CD4-positive, alpha-beta T cell treated with Interleukin-15 for 1 hour (primary cell): ENCODE measurements around the gene MACROD2.

ENCODE experiments used
- DNase-seq: peaks from one replicate; pipeline ENCODE4 v3.0.0-alpha.2; 2020

MACROD2 gene

GRCh38 chr20:15623215-15623614 is 1627.9 kb downstream of the MACROD2 start:
- no peak for DNase-seq

GRCh38 chr20:15625981-15626380 is 1630.7 kb downstream of the MACROD2 start:
- DNase-seq: no peak

GRCh38 chr20:15627089-15627488 is 1631.8 kb downstream of the MACROD2 start:
- no peak for DNase-seq

DNA sequence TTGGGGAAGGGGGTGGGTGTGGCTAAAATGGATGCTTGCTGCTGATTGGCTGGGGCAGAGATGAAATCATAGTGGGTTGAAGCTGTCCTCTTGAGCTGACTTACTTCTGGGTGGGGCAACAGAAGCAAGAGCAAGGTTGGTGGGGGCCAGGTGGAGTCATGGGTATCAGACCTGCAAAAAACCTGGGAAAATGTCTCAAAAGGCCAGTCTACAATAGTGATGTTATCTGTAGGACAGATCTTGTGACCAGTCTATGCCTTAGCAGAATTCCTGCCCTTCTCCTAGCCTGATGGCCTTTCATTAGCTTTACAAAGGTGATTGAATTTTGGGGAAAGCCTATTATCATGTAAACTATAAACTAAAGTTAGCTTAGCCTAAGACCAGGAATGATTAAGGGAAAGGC is 1632.2 kb downstream of the MACROD2 start:
- DNase-seq: no peak

GRCh38 chr20:15628851-15629353 is 1633.6 kb downstream of the MACROD2 start:
- DNase-seq: no peak

DNA sequence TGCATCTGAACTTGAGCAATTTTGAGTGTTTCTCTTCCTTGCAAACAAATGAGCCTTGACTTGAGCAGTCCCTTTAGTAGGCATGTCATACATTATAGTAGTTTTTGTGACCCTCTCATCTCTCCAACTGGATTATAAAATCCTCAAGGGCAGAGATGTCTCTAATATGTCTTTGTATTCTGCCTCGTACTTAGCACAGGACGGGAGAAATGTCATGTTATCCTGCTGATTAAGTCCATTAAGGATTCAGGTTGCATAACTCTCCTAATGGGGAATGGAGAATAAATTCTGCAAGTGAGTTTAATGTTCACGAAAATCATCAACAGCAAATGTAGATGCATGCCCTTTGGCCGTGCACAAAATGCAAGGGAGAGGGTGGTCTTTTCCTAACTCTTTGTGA is 1635.0 kb downstream of the MACROD2 start:
- DNase-seq: no peak

DNA sequence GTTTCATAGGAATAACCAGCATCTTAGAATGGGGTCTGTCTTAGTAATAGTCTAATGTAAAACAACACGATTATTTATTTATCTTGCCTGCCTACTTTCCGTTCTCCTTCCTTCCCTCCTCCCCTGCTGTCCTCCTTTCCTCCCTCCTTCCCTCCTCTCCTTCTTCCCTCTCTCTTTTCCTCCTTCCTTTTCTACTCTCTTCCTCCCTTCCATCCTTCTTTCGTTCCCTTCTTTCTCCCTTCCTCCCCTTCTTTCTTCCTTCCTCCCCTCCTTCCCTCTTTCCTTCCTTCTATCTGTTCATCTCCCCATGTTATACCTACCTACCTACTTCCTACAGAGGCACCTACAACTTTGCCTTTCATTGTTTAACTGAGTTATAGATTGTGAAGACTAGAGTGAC is 1637.4 kb downstream of the MACROD2 start:
- no peak for DNase-seq

DNA sequence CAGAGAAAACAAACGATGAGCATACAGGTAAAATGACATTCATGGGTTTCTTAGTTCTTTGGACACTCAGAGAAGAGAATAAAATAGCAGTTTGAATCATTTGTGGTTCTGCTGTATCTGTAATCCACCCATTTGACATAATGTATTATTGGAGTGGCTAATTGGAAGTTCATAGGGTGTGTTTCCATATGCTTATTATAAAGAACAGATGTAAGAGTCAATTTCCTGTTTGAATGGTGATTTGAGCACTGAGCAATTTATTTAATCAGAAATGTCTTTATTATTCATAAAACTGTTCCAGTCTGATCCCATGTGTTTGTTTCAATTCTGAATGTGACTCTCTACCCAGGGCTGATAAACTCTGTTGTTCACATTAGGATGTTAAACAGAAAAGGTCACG is 1638.8 kb downstream of the MACROD2 start:
- DNase-seq: no peak

GRCh38 chr20:15637546-15637945 is 1642.2 kb downstream of the MACROD2 start:
- DNase-seq: no peak

DNA sequence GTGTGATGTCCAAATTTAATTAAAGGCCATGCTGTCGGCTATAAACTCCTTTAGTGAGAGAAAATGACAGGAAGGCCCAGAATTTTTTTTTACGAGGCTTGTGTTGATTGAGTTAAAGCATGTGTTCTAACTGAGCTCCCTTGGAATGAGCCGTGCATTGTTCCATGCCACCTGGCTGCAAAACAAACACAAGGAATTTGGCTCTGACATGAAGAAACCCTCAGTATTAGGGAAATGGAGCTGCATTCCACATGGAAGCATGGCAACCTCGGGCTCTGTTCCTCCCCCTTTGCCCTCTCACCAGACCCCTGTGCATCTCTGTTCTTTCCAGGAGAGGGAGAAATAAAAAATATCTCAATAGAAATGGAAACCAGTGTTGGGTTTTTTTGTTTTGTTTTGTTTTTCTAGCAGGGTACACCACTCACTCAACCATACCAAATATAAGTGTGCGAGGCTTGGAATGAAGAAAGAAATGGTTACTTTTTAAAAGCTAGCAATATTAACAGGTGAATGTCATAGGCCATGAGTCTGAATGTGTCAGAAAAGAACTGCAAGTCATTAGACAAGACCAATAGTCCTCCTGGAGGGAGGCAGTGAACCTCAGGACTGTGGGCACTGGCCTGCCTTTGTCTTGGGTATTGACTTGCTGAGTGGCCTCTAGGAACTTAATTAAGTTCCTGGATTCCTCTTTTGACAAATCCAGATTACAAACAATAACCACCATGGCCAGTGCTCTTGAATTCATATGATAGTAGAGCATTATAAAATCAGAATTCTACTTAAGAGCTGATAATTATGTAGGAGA is 1642.8 kb downstream of the MACROD2 start:
- no peak for DNase-seq

GRCh38 chr20:15638816-15639215 is 1643.5 kb downstream of the MACROD2 start:
- DNase-seq: no peak

- DNase-seq: no peak
These were observed 1644.5 kb downstream of the MACROD2 start for GRCh38 chr20:15639839-15640238.

DNA sequence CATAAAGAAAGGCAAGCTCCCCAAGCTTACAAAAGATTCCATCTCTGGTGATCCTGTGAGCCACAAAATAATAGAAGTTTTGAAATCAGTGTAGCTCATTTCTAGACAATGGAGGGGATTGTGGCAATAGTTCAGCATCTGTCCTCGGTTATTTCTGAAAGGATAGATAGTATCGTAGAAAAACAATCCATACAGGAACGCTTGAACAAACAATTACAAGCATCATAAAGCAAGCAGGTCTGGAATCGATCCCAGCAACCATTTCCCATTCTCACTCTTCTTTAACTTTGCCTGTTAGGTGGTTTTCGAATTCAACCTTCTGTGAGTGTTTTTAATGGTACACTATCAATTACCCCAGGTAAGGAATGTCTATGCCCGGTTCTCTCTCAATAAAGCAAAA is 1646.8 kb downstream of the MACROD2 start:
- no peak for DNase-seq

- DNase-seq: no peak
These were observed 1647.4 kb downstream of the MACROD2 start for GRCh38 chr20:15642676-15643075.

DNA sequence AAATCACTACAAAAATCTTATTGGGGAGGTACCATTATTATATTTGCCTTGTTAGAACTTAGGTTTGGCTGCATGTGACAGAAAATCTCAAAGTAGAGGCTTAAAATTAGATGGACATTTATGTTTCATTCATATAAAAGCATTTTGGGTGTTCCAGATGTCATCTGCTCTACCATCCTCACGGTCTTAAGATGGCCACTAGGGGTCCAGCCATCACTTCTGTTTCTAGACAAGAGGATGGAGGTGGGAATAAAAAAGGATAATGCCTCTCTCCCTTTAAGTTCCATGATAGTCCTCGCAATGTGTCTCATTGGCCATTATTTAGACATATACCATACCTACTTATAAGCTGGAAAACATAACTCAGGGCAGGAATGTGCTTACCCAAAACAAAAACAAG is 1648.4 kb downstream of the MACROD2 start:
- no peak for DNase-seq

GRCh38 chr20:15645816-15646215 is 1650.5 kb downstream of the MACROD2 start:
- no peak for DNase-seq

DNA sequence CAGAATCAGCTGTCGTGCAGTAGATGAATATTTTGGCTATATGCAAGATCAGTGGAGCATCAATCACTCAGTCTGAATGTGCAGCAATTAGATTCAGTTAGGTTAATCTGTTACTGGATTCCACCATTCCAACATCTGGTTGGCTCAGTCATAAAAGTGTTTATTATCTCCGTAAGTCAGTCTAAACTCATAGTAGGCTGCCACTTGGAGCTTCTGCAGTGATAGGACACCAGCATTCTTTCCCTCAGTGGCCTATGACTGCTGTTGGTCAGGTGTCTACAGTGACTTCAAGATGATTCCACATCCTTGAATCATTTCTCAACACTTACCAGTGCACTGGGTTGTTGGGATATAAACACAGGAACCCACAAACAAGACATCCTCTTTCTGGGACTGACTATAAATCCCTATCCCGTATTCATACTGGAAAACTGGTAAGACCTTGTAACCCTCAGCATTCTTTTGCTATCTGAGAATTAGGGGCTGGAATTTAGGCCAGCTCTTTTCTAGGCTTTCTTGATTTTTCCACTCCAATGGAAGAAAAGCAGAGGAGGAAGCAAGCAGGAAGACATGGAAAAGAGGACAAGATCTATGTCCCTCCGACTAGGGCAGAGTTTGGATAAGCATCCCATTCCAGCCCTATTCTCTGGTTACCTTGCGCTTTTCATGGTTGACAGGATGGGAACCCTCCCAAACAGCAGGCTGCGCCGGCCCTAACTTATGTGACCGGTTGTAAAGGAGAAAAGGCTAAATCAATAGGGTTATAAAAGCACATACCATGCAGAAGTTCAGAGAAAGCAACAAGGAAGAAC is 1658.3 kb downstream of the MACROD2 start:
- no peak for DNase-seq

DNA sequence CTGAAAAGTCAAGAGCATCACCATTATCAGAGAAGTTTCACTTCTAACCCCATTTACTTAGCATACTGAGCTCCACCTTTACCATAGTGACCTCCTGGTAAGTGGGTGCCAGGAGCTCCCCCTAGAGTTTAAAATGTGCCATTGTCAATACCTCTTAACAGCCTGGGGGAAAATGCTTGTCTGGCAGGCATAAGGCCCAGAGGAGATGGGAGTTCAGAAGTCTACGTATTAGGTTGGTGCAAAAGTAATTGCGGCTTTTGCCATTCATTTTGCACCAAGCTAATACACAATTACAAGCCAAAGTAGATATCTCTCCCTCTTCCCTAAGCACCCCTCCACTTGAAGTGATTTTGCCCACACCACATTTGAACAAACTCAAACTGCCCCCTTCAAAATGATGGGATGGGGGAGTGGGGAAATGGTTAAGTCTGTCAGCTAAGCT is 1658.9 kb downstream of the MACROD2 start:
- peak; percentile 19 for DNase-seq

DNA sequence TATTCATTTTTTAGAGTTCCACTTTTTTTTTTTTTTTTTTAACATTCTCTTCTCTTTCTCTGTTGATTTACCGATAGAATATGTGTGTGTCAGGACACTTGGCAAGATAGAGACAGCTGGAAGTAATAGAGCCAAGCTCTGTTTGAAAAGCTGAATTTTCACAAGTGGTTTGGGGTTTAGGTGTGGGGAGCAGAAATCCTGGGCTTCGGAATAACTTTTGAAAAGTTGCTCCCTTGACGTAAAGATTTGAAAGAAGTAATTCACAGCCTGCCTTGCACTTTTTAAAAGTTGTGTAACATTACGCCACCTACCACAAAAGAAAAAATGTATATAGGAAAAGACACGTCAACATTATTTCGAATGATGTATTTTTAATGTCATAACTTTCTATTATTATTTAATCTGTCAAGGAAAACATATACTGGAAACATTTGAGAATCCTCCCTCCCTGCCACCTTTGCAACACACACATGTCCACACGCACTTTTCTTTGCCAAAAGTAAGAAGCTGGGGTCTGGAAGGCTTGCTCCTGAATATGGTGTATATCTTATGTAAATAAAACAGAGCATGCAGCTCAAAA is 1660.1 kb downstream of the MACROD2 start:
- no peak for DNase-seq

DNA sequence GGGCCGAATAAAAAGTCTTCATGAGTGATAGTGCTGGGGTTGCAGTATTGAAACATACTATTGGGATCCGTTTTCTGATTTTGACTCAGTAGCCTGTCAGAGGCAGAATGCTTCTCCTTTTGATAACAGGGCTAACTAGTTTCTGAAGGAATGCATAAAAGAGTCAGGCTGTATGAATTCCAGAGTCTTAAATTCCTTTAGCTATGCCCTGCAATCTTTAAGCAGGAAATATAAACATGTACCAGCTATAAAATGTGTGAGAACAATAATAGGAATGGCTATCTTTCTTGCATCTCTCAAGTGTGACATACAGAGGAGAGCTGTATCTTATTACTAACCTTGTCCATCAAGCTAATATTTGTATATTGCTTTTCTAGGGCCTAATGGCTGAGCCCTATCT is 1660.8 kb downstream of the MACROD2 start:
- DNase-seq: no peak

DNA sequence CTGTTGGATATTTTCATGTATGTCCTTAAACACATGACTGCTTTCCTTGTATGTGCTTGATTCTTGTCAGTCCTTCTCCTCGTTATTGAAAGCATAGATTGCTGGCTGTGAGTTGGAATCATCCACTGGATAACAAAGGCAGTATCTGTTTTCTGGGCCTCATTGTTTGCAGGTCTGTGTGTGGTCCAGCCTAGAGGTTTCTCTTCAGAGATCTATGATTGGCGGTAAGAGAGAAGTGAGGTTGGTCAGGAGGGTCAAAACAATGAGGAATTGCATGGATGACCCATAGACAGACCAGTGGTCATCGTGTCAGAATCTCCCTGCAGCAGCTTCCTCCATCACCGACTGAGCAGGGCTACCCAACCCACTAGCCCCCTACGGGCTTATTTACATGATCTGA is 1663.0 kb downstream of the MACROD2 start:
- DNase-seq: no peak

GRCh38 chr20:15673206-15673605 is 1677.9 kb downstream of the MACROD2 start:
- no peak for DNase-seq

DNA sequence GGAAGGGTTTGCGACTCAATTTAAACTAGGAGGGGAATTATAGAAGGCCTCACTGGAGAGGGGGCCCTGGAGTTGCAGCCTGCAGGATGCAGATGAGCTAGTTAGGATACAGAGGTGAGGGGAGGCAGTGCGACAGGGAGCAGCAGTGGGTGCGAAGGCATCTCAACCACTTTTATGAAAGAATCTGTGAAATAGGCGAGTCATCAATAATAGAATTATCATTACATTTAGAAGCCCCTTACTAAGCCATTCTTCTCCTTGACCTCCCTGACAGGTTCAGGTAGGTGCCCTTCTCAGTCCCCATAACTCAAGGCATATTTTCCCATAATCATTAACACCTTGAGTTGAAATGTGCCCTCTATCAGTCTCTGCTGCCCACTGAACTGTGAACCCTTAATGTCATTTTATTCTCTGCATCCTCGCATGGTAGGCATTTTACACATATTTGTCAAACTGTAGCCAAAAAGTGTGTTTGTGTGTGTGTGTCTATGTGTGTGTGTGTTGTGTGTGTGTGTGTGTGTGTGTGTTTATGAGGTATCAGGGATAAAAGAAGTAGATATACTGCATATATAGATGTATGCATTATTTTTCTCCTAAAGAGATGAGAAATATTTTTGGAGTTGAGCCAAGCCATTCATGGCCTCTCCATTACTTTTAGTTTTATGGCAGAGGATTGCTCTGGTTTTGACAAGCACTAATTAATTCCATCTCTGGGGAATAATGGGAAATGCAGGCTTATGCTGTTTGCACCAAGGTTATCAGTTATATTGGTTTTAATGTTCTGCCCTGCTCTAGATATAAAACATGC is 1679.1 kb downstream of the MACROD2 start:
- DNase-seq: no peak
